SH-SY5Y (cell line): Measurements from ENCODE around the gene ZNF774.

Source experiments
- GATA2 ChIP-seq: IDR thresholded peaks from 2 replicates; pipeline ENCODE4 v1.6.1; 2011; ENCODE audit warnings: mild to moderate bottlenecking, low read depth, low read length
- GATA3 ChIP-seq: IDR thresholded peaks from 2 replicates; pipeline ENCODE4 v1.6.1; 2011; ENCODE audit warnings: low read depth, mild to moderate bottlenecking, low read length, moderate library complexity

DNA sequence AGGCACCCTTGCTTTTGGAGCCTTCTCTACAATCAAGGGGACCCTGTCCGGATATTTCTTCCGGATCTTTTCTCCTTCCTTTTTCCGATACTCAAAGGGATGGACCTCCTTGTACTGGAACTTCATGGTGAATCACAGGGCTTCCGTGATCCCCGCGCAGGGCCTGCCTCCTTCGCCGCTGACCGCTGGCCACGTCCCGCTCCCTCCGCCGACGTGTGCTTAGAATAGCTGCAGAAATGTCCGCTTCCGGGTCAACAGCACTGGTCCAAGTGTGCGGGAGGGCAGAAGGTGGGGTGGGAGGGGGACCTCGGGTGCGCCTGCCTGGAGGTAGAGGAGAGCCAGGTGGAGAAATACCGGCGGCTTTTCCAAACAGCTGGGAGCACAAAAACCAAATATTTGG lies 3.0 kb upstream of the ZNF774 start:
- TF ChIP-seq GATA2, result no peak
- TF ChIP-seq GATA3, result no peak
